HCT116 (cell line): ENCODE data around the gene RSPO1. TPM values are rescaled to one million over a fixed set of nuclear protein-coding genes. Genes with fewer than 3 reads are reported as not detected.

Source experiments
- ATAC-seq: fragments of 200-7000 bp; cut with Tn5 transposase; 2 replicates; pipeline ENCODE4 v1.9.1; 2020; ENCODE audit warnings: mild to moderate bottlenecking, moderate library complexity
- BruUV-seq: library from RNA; stranded (reverse); fragments of 400-500 nt; replicated peaks from 2 replicates; lab custom pipeline; 2021; lab: Mats Ljungman, UMichigan
- CTCF ChIA-PET: fragments of 300-600 bp; sonication (Branson Sonifier 250); formaldehyde crosslinking; loops from one replicate; lab custom pipeline; 2021; ENCODE audit warnings: antibody characterized with exemption; lab: Charles Lee
- POLR2A ChIA-PET: fragments of 300-600, 350-600 bp; sonication (Branson Sonifier 250); formaldehyde crosslinking; loops from one replicate; lab custom pipeline; 2021; ENCODE audit warnings: antibody characterized with exemption; lab: Charles Lee
- RAD21 ChIA-PET, 2 experiments: fragments of 300-600 bp; sonication (Branson Sonifier 250); formaldehyde crosslinking; loops; one replicate each; lab custom pipeline; 2023; ENCODE audit warnings: low total read pairs in 2 of 2; ENCODE audit not compliant: uncharacterized antibody in 2 of 2, unreplicated experiment in 2 of 2, low non-redundant PET in 1 of 2; lab: Charles Lee
- DNase-seq: peaks from one replicate; pipeline ENCODE4 v3.0.0-alpha.2; 2010; ENCODE audit warnings: low read depth, low spot score
- H2AFZ ChIP-seq: fragments of 200-600 bp; shearing (Covaris generic), sonication (generic); 2 replicates; pipeline ENCODE4 v1.6.1; 2017; ENCODE audit warnings: low read depth, mixed run types, mixed read lengths, antibody characterized with exemption, low read length; ENCODE audit not compliant: poor library complexity, severe bottlenecking
- H3K27ac ChIP-seq: 2 replicates; pipeline ENCODE4 v1.5.1; 2012; ENCODE audit warnings: low read depth, low read length
- H3K27me3 ChIP-seq: fragments of 200-600 bp; sonication (generic); 2 replicates; pipeline ENCODE4 v1.6.1; 2016; ENCODE audit warnings: mixed run types, low read length, mixed read lengths; ENCODE audit not compliant: insufficient read depth
- H3K36me3 ChIP-seq, 2 experiments: fragments of 200-500 bp in 1 of 2; fragments of 200-600 bp in 1 of 2; sonication (Bioruptor generic) in 1 of 2; sonication (generic) in 1 of 2; 2 replicates each; pipeline versions ENCODE4 v1.5.1 to v1.6.1; 2014 to 2016; ENCODE audit warnings: low read length in 2 of 2, inconsistent platforms in 1 of 2, mixed read lengths in 1 of 2, mixed run types in 1 of 2; ENCODE audit not compliant: insufficient read depth in 2 of 2, control insufficient read depth in 1 of 2
- H3K4me1 ChIP-seq, 2 experiments: fragments of 200-600 bp in 1 of 2; sonication (generic) in 1 of 2; 2 replicates each; pipeline versions ENCODE4 v1.5.1 to v1.6.1; 2012 to 2017; ENCODE audit warnings: low read length in 2 of 2, inconsistent platforms in 1 of 2, mild to moderate bottlenecking in 1 of 2, mixed read lengths in 1 of 2, mixed run types in 1 of 2, moderate library complexity in 1 of 2; ENCODE audit not compliant: insufficient read depth in 2 of 2, control insufficient read depth in 1 of 2
- H3K4me2 ChIP-seq: fragments of 200-600 bp; sonication (generic); 2 replicates; pipeline ENCODE4 v1.6.1; 2017; ENCODE audit warnings: mixed run types, low read length, mixed read lengths
- H3K4me3 ChIP-seq, 2 experiments: fragments of 200-600 bp in 1 of 2; sonication (generic) in 1 of 2; replicated peaks in 1 of 2; 2 replicates each; pipeline ENCODE4 v1.5.1; 2011 to 2016; ENCODE audit warnings: low read length in 2 of 2, control low read depth in 1 of 2, low read depth in 1 of 2, mild to moderate bottlenecking in 1 of 2, mixed read lengths in 1 of 2, mixed run types in 1 of 2
- H3K79me2 ChIP-seq: fragments of 200-600 bp; sonication (generic); 2 replicates; pipeline ENCODE4 v1.6.1; 2017; ENCODE audit warnings: mild to moderate bottlenecking, mixed run types, low read length, moderate library complexity, mixed read lengths; ENCODE audit not compliant: insufficient read depth
- H3K9ac ChIP-seq: fragments of 200-600 bp; sonication (generic); 2 replicates; pipeline ENCODE4 v1.6.1; 2016; ENCODE audit warnings: low read length, mixed read lengths
- H3K9me2 ChIP-seq: fragments of 200-600 bp; sonication (generic), shearing (Covaris generic); 2 replicates; pipeline ENCODE4 v1.6.1; 2017; ENCODE audit warnings: mixed run types, mild to moderate bottlenecking, moderate library complexity; ENCODE audit not compliant: insufficient read depth
- H3K9me3 ChIP-seq, 2 experiments: fragments of 200-500 bp in 1 of 2; fragments of 200-600 bp in 1 of 2; sonication (Bioruptor generic) in 1 of 2; sonication (generic) in 1 of 2; 2 replicates each; pipeline ENCODE4 v1.6.1; 2014 to 2017; ENCODE audit warnings: low read length in 2 of 2, mixed read lengths in 2 of 2, inconsistent platforms in 1 of 2, low read depth in 1 of 2, mild to moderate bottlenecking in 1 of 2, mixed run types in 1 of 2, moderate library complexity in 1 of 2; ENCODE audit not compliant: control insufficient read depth in 1 of 2, insufficient read depth in 1 of 2
- H4K20me1 ChIP-seq: fragments of 200-600 bp; sonication (generic), shearing (Covaris generic); 2 replicates; pipeline ENCODE4 v1.6.1; 2017; ENCODE audit warnings: mixed run types, mild to moderate bottlenecking, moderate library complexity; ENCODE audit not compliant: insufficient read depth
- ATF3 ChIP-seq: IDR thresholded peaks from 2 replicates; pipeline ENCODE4 v1.6.1; 2012
- CEBPB ChIP-seq: IDR thresholded peaks from 2 replicates; pipeline ENCODE4 v1.6.1; 2012; ENCODE audit warnings: low read depth
- EZH2 ChIP-seq: fragments of 200-600 bp; sonication (generic); IDR thresholded peaks from 2 replicates; pipeline ENCODE4 v1.6.1; 2017; ENCODE audit warnings: antibody characterized with exemption, mixed run types
- FOSL1 ChIP-seq: IDR thresholded peaks from 2 replicates; pipeline ENCODE4 v1.6.1; 2012; ENCODE audit warnings: low read depth
- JUND ChIP-seq: IDR thresholded peaks from 2 replicates; pipeline ENCODE4 v1.6.1; 2012
- POLR2A ChIP-seq: IDR thresholded peaks from 2 replicates; pipeline ENCODE4 v1.7.0; 2011; ENCODE audit warnings: borderline replicate concordance; ENCODE audit not compliant: insufficient read depth, insufficient read length; ENCODE audit errors: extremely low read depth
- RAD21 ChIP-seq: IDR thresholded peaks from 2 replicates; pipeline ENCODE4 v1.6.1; 2012; ENCODE audit warnings: low read depth, mild to moderate bottlenecking
- REST ChIP-seq: IDR thresholded peaks from 2 replicates; pipeline ENCODE4 v1.6.1; 2012; ENCODE audit warnings: low read depth
- SIN3A ChIP-seq: IDR thresholded peaks from 2 replicates; pipeline ENCODE4 v1.6.1; 2012; ENCODE audit warnings: low read depth
- SRF ChIP-seq: IDR thresholded peaks from 2 replicates; pipeline ENCODE4 v1.6.1; 2012; ENCODE audit warnings: low read depth
- TCF7L2 ChIP-seq: IDR thresholded peaks from 2 replicates; pipeline ENCODE4 v1.7.0; 2011; ENCODE audit warnings: borderline replicate concordance, inconsistent platforms; ENCODE audit not compliant: insufficient read depth, insufficient read length; ENCODE audit errors: extremely low read depth
- YY1 ChIP-seq: IDR thresholded peaks from 2 replicates; pipeline ENCODE4 v1.6.1; 2011; ENCODE audit warnings: low read length, low read depth, moderate library complexity, mild to moderate bottlenecking; ENCODE audit not compliant: insufficient replicate concordance; ENCODE audit errors: extremely low read depth
- ZFX ChIP-seq: fragments of 450-650 bp; IDR thresholded peaks from 2 replicates; pipeline ENCODE4 v1.6.1; 2017
- ZNF274 ChIP-seq: fragments of 200-500 bp; sonication (Bioruptor generic); IDR thresholded peaks from 2 replicates; pipeline ENCODE4 v1.6.1; 2014; ENCODE audit warnings: mild to moderate bottlenecking, low read depth, low read length, inconsistent platforms
- intact Hi-C: fragments of 100-400 bp; cut with micrococcal nuclease; formaldehyde crosslinking; loops from 2 replicates; pipeline ENCODE4 v1.10.0; 2022
- total RNA-seq: library from RNA; stranded (reverse); gene quantifications from one replicate; pipeline ENCODE4 v1.2.1, GENCODE V29; 2021; ENCODE audit not compliant: unreplicated experiment

The RSPO1 gene
- total RNA-seq, 1 experiment from 2014 or later = 0.15 TPM

DNA sequence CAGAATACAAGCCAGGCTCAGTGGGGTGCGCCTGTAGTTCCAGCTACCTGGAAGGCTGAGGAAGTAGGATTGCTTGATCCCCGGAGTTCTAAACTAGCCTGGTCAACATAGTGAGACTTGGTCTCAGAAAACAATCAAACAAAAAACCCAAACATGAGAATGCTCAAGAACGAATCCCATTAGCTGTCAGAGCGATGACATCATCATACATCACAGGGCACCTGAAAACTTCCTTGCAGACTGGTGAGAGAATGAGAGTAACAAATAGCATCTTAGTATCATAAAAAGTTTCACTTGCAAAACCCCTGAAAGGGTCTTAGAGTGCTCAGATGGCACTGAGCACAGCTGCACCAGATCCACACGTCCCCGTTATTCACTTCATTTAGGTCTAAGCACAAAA lies 36.6 kb upstream of the RSPO1 start:
- peaks cover 32% of the 10 kb centered on the region for H3K27me3 ChIP-seq
- TF ChIP-seq SRF = no peak
- TF ChIP-seq REST = no peak
- no peak for TF ChIP-seq TCF7L2
- no peak for TF ChIP-seq EZH2
- no peak for TF ChIP-seq ATF3
- no peak for TF ChIP-seq ZNF274
- no peak for TF ChIP-seq SIN3A
- no peak for TF ChIP-seq RAD21
- no peak for TF ChIP-seq POLR2A
- TF ChIP-seq ZFX = no peak
- no peak for TF ChIP-seq JUND
- TF ChIP-seq CEBPB = no peak
- TF ChIP-seq FOSL1 = no peak
- TF ChIP-seq YY1 = no peak
- no peak overlapping the region for H3K4me2 ChIP-seq
- no peak overlapping the region for H3K4me3 ChIP-seq
- ChIA-PET RAD21 (no interaction called here), POLR2A (no interaction called here), CTCF (no interaction called here)
- no peak overlapping the region for H2AFZ ChIP-seq
- no peaks in the 10 kb centered on the region for H4K20me1 ChIP-seq
- H3K9me2 ChIP-seq = no peaks in the 10 kb centered on the region
- DNase-seq = no peak
- H3K36me3 ChIP-seq = no peaks in the 10 kb centered on the region
- no peak for ATAC-seq
- intact Hi-C loops = no loop called here
- H3K9ac ChIP-seq = no peak overlapping the region
- no peak overlapping the region for H3K27ac ChIP-seq
- H3K9me3 ChIP-seq = no peaks in the 10 kb centered on the region
- H3K4me1 ChIP-seq = no peaks in the 10 kb centered on the region; a peak in 1 of 4 replicates
- no peaks in the 10 kb centered on the region for H3K79me2 ChIP-seq
- BruUV-seq = no TSS peak
